ENCODE data around the gene SLC27A1. TPM values are rescaled to one million over a fixed set of nuclear protein-coding genes. Genes with fewer than 3 reads are reported as not detected.
"Not testable (repeated sequence)": the region's sequence is repeated elsewhere in the genome, so short reads cannot be mapped to it uniquely, and the experiment has no call there.

Gene SLC27A1
- total RNA-seq, 4 donors from 2014 or later = 30.6 to 58.2 (median 43.6) TPM

- WGBS, 2 donors = 48 to 62% methylated on average over 12 of the region's 12 CpGs
- no peak for TF ChIP-seq POLR2A (IDR thresholded peaks at IDR 0.05)
- no peak for TF ChIP-seq CTCF (IDR thresholded peaks at IDR 0.05)
- DNase-seq (ENCODE audit: low spot score in 2 of 2) = no peak
- intact Hi-C loops (cut with DNase I; ENCODE audit: low total_unique reads) = no loop called here
- no peak overlapping the region for H3K4me3 ChIP-seq (ENCODE audit: low read depth, poor library complexity, severe bottlenecking)
Measured at GRCh38 chr19:17471410-17472125, 1.2 kb downstream of the SLC27A1 start.

- TF ChIP-seq POLR2A (IDR thresholded peaks at IDR 0.05) (no peak), CTCF (IDR thresholded peaks at IDR 0.05) (no peak)
- intact Hi-C loops (cut with DNase I; ENCODE audit: low total_unique reads) = no loop called here
- H3K4me3 ChIP-seq (ENCODE audit: low read depth, poor library complexity, severe bottlenecking) = no peak overlapping the region
- 66 to 71% methylated on average over 9 of the region's 9 CpGs for WGBS, 2 donors
- DNase-seq (ENCODE audit: low spot score in 2 of 2) = no peak
Measured at GRCh38 chr19:17473041-17473440, 2.7 kb downstream of the SLC27A1 start.

GRCh38 chr19:17475011-17475540 lies 4.8 kb downstream of the SLC27A1 start:
- H3K4me3 ChIP-seq (ENCODE audit: low read depth, poor library complexity, severe bottlenecking); DNase-seq (ENCODE audit: low spot score in 2 of 2); intact Hi-C loops (cut with DNase I; ENCODE audit: low total_unique reads): not testable (repeated sequence)
- WGBS, 2 donors = 78% methylated on average over 6 of the region's 6 CpGs

- WGBS, 2 donors = 27 to 40% methylated on average over 10 of the region's 10 CpGs
- intact Hi-C loops (cut with DNase I; ENCODE audit: low total_unique reads) = no loop called here
- TF ChIP-seq CTCF (IDR thresholded peaks at IDR 0.05) = no peak
- DNase-seq (ENCODE audit: low spot score in 2 of 2) = no peak
- H3K4me3 ChIP-seq (ENCODE audit: low read depth, poor library complexity, severe bottlenecking) = no peak overlapping the region
Measured at GRCh38 chr19:17475541-17476115, 5.3 kb downstream of the SLC27A1 start.

- H3K4me3 ChIP-seq (ENCODE audit: low read depth, poor library complexity, severe bottlenecking) = no peak overlapping the region
- intact Hi-C loops (cut with DNase I; ENCODE audit: low total_unique reads) = no loop called here
- DNase-seq (ENCODE audit: low spot score in 2 of 2) = no peak
- TF ChIP-seq CTCF (IDR thresholded peaks at IDR 0.05) = no peak
- no peak for TF ChIP-seq POLR2A (IDR thresholded peaks at IDR 0.05)
- WGBS, 2 donors = 60 to 61% methylated on average over 6 of the region's 6 CpGs
Measured at GRCh38 chr19:17479325-17479791, 9.0 kb downstream of the SLC27A1 start.

- no peak for DNase-seq (ENCODE audit: low spot score in 2 of 2)
- TF ChIP-seq CTCF (IDR thresholded peaks at IDR 0.05) (no peak), POLR2A (IDR thresholded peaks at IDR 0.05) (no peak)
- intact Hi-C loops (cut with DNase I; ENCODE audit: low total_unique reads) = no loop called here
- WGBS, 2 donors = 80 to 83% methylated on average over 13 of the region's 13 CpGs
- H3K4me3 ChIP-seq (ENCODE audit: low read depth, poor library complexity, severe bottlenecking) = no peak overlapping the region
Measured at GRCh38 chr19:17481986-17482385, 11.7 kb downstream of the SLC27A1 start.

All from lower leg skin (tissue), 4 donors.